Mesenchymal stem cell (in vitro differentiated cells and primary cell): ENCODE data around the gene FKBP3.

Experiments
- DNase-seq: peaks from one replicate; pipeline ENCODE4 v3.0.0-alpha.2; 2013
- H2AFZ ChIP-seq: one replicate; pipeline ENCODE4 v1.6.1; 2013; ENCODE audit warnings: low read depth, mild to moderate bottlenecking, control low read depth, inconsistent platforms, low read length, moderate library complexity
- H2AK5ac ChIP-seq: 2 replicates; pipeline ENCODE4 v1.6.1; 2013; ENCODE audit warnings: low read length, moderate library complexity, mild to moderate bottlenecking, inconsistent platforms; ENCODE audit not compliant: severe bottlenecking
- H2BK120ac ChIP-seq: one replicate; pipeline ENCODE4 v1.6.1; 2013; ENCODE audit warnings: low read depth, mild to moderate bottlenecking, inconsistent platforms, low read length, moderate library complexity
- H2BK12ac ChIP-seq, 2 experiments: one replicate each; pipeline ENCODE4 v1.6.1; 2013; ENCODE audit warnings: inconsistent platforms in 2 of 2, low read length in 2 of 2, mild to moderate bottlenecking in 2 of 2, moderate library complexity in 2 of 2, control low read depth in 1 of 2
- H2BK15ac ChIP-seq: one replicate; pipeline ENCODE4 v1.6.1; 2013; ENCODE audit warnings: mild to moderate bottlenecking, low read depth, inconsistent platforms; ENCODE audit not compliant: poor library complexity, severe bottlenecking
- H2BK5ac ChIP-seq: 2 replicates; pipeline ENCODE4 v1.6.1; 2013; ENCODE audit warnings: low read depth, mild to moderate bottlenecking, low read length, control low read depth, inconsistent platforms; ENCODE audit not compliant: poor library complexity, severe bottlenecking
- H3K14ac ChIP-seq, 2 experiments: one replicate each; pipeline ENCODE4 v1.6.1; 2013; ENCODE audit warnings: inconsistent platforms in 2 of 2, low read length in 2 of 2, control low read depth in 1 of 2, mild to moderate bottlenecking in 1 of 2, moderate library complexity in 1 of 2
- H3K18ac ChIP-seq, 2 experiments: one replicate each; pipeline ENCODE4 v1.6.1; 2013; ENCODE audit warnings: inconsistent platforms in 2 of 2, low read length in 2 of 2, control low read depth in 1 of 2, low read depth in 1 of 2, mild to moderate bottlenecking in 1 of 2
- H3K23ac ChIP-seq, 2 experiments: one replicate each; pipeline ENCODE4 v1.6.1; 2013; ENCODE audit warnings: inconsistent platforms in 2 of 2, low read length in 2 of 2, mild to moderate bottlenecking in 2 of 2, moderate library complexity in 2 of 2, control low read depth in 1 of 2
- H3K27ac ChIP-seq: 2 replicates; pipeline ENCODE4 v1.5.1; 2013; ENCODE audit warnings: mild to moderate bottlenecking, moderate library complexity, low read length, control low read depth, inconsistent platforms; ENCODE audit not compliant: poor library complexity, severe bottlenecking
- H3K27me3 ChIP-seq, 2 experiments: 2 replicates each; pipeline versions ENCODE4 v1.6.1 to v1.7.0; 2013; ENCODE audit warnings: low read length in 2 of 2, mild to moderate bottlenecking in 2 of 2, moderate library complexity in 2 of 2, control low read depth in 1 of 2, inconsistent platforms in 1 of 2; ENCODE audit not compliant: control insufficient read depth in 1 of 2, insufficient read depth in 1 of 2
- H3K36me3 ChIP-seq, 2 experiments: 2 replicates each; pipeline versions ENCODE4 v1.6.1 to v1.7.0; 2013; ENCODE audit warnings: low read length in 2 of 2, control low read depth in 1 of 2, inconsistent platforms in 1 of 2, low read depth in 1 of 2, mild to moderate bottlenecking in 1 of 2; ENCODE audit not compliant: insufficient read depth in 2 of 2, control insufficient read depth in 1 of 2
- H3K4ac ChIP-seq, 2 experiments: one replicate each; pipeline ENCODE4 v1.6.1; 2013; ENCODE audit warnings: inconsistent platforms in 2 of 2, low read length in 2 of 2, mild to moderate bottlenecking in 2 of 2, moderate library complexity in 2 of 2, control low read depth in 1 of 2, low read depth in 1 of 2
- H3K4me1 ChIP-seq: 2 replicates; pipeline ENCODE4 v1.6.1; 2013; ENCODE audit warnings: low read depth, low read length, control low read depth; ENCODE audit not compliant: control insufficient read depth, insufficient read depth
- H3K4me2 ChIP-seq: 2 replicates; pipeline ENCODE4 v1.6.1; 2013; ENCODE audit warnings: low read length, mild to moderate bottlenecking, inconsistent platforms; ENCODE audit not compliant: poor library complexity, severe bottlenecking
- H3K4me3 ChIP-seq, 2 experiments: 2 replicates each; pipeline versions ENCODE4 v1.5.1 to v1.7.0; 2013; ENCODE audit warnings: low read length in 2 of 2, mild to moderate bottlenecking in 2 of 2, control low read depth in 1 of 2, low read depth in 1 of 2; ENCODE audit not compliant: insufficient read depth in 1 of 2
- H3K79me1 ChIP-seq: replicated peaks from 2 replicates; pipeline ENCODE4 v1.6.1; 2013; ENCODE audit warnings: mild to moderate bottlenecking, control low read depth, low read length, inconsistent platforms; ENCODE audit not compliant: poor library complexity, severe bottlenecking
- H3K9ac ChIP-seq: 2 replicates; pipeline ENCODE4 v1.7.0; 2013; ENCODE audit warnings: mild to moderate bottlenecking, low read length, moderate library complexity
- H3K9me3 ChIP-seq: 2 replicates; pipeline ENCODE4 v1.7.0; 2013; ENCODE audit warnings: mild to moderate bottlenecking, low read length; ENCODE audit not compliant: control insufficient read depth
- H4K8ac ChIP-seq: one replicate; pipeline ENCODE4 v1.6.1; 2013; ENCODE audit warnings: inconsistent platforms, mild to moderate bottlenecking, low read length, moderate library complexity
- H4K91ac ChIP-seq: one replicate; pipeline ENCODE4 v1.6.1; 2013; ENCODE audit warnings: mild to moderate bottlenecking, low read length, inconsistent platforms
- WGBS: methylation state at CpG from one replicate; pipeline ENCODE4 v1.1.7; 2013; ENCODE audit warnings: mixed read lengths; 5-methylcytosine and 5-hydroxymethylcytosine counted together

Gene FKBP3

GRCh38 chr14:45128963-45129629, 5.2 kb downstream of the FKBP3 start:
- no peak overlapping the region for H3K27ac ChIP-seq
- no peak overlapping the region for H2AFZ ChIP-seq
- H3K27me3 ChIP-seq, result no peaks in the 10 kb centered on the region
- no peak overlapping the region for H2AK5ac ChIP-seq
- H3K23ac ChIP-seq, result no peak overlapping the region
- H3K4me1 ChIP-seq, result peaks cover 3% of the 10 kb centered on the region
- peaks cover 12% of the 10 kb centered on the region for H3K79me1 ChIP-seq
- no peak overlapping the region for H4K8ac ChIP-seq
- H3K4ac ChIP-seq, result no peak overlapping the region
- no peak overlapping the region for H2BK15ac ChIP-seq
- H2BK5ac ChIP-seq, result no peak overlapping the region
- H3K9me3 ChIP-seq, result no peaks in the 10 kb centered on the region
- peaks cover 21 to 48% of the 10 kb centered on the region in 2 experiments for H3K36me3 ChIP-seq
- no peak overlapping the region for H3K14ac ChIP-seq
- no CpG with 5 or more reads among the region's 1 CpG for WGBS
- H3K4me3 ChIP-seq, result no peak overlapping the region
- H2BK12ac ChIP-seq, result no peak overlapping the region
- no peak overlapping the region for H3K4me2 ChIP-seq
- no peak overlapping the region for H2BK120ac ChIP-seq
- no peak overlapping the region for H3K9ac ChIP-seq
- H4K91ac ChIP-seq, result no peak overlapping the region
- no peak overlapping the region for H3K18ac ChIP-seq
- DNase-seq, result no peak

- Histone ChIP-seq H3K27ac (no peak overlapping the region), H3K14ac (no peak overlapping the region), H2BK12ac (no peak overlapping the region), H2AFZ (no peak overlapping the region), H4K8ac (no peak overlapping the region), H4K91ac (no peak overlapping the region), H2AK5ac (no peak overlapping the region), H3K4ac (no peak overlapping the region), H3K4me2 (no peak overlapping the region), H3K23ac (no peak overlapping the region), H3K27me3 (no peaks in the 10 kb centered on the region), H3K4me1 (peaks cover 1% of the 10 kb centered on the region), H3K9me3 (no peaks in the 10 kb centered on the region), H2BK15ac (no peak overlapping the region), H3K9ac (no peak overlapping the region), H2BK5ac (no peak overlapping the region), H3K4me3 (no peak overlapping the region), H3K36me3 (peaks cover 30 to 76% of the 10 kb centered on the region in 2 experiments), H3K79me1 (peaks cover 13% of the 10 kb centered on the region), H3K18ac (no peak overlapping the region), H2BK120ac (no peak overlapping the region)
- 98% methylated on average over 2 of the region's 2 CpGs for WGBS
- no peak for DNase-seq
Measured at GRCh38 chr14:45125754-45126153, 8.5 kb downstream of the FKBP3 start.

GRCh38 chr14:45123271-45123670, 11.0 kb downstream of the FKBP3 start:
- Histone ChIP-seq H3K9ac (no peak overlapping the region), H4K91ac (no peak overlapping the region)
- WGBS, result 97% methylated on average over 3 of the region's 3 CpGs

GRCh38 chr14:45120096-45120495, 14.2 kb downstream of the FKBP3 start:
- Histone ChIP-seq H3K79me1 (peaks cover 7% of the 10 kb centered on the region), H3K9me3 (no peaks in the 10 kb centered on the region), H3K4me3 (no peak overlapping the region), H2BK15ac (no peak overlapping the region), H2BK5ac (no peak overlapping the region), H3K4ac (no peak overlapping the region), H2AFZ (no peak overlapping the region), H3K4me1 (no peaks in the 10 kb centered on the region), H3K18ac (no peak overlapping the region), H3K23ac (no peak overlapping the region), H3K27ac (no peak overlapping the region), H3K27me3 (no peaks in the 10 kb centered on the region), H3K14ac (no peak overlapping the region), H2AK5ac (no peak overlapping the region), H3K36me3 (peaks cover 31 to 93% of the 10 kb centered on the region in 2 experiments), H4K91ac (no peak overlapping the region), H2BK12ac (no peak overlapping the region), H4K8ac (no peak overlapping the region), H3K9ac (no peak overlapping the region), H3K4me2 (no peak overlapping the region), H2BK120ac (no peak overlapping the region)
- DNase-seq, result no peak
- no CpG with 5 or more reads among the region's 1 CpG for WGBS

More at GRCh38 chr14:45123271-45123670, 11.0 kb downstream of the FKBP3 start:
- Histone ChIP-seq H3K14ac (no peak overlapping the region), H3K27me3 (no peaks in the 10 kb centered on the region), H3K23ac (no peak overlapping the region), H3K36me3 (peaks cover 40 to 81% of the 10 kb centered on the region in 2 experiments), H2BK120ac (no peak overlapping the region), H3K9me3 (no peaks in the 10 kb centered on the region), H2AFZ (no peak overlapping the region), H2AK5ac (no peak overlapping the region), H2BK5ac (no peak overlapping the region), H2BK12ac (no peak overlapping the region), H3K79me1 (peaks cover 15% of the 10 kb centered on the region), H3K4me3 (no peak overlapping the region), H4K8ac (no peak overlapping the region), H2BK15ac (no peak overlapping the region), H3K27ac (no peak overlapping the region), H3K4me2 (no peak overlapping the region), H3K18ac (no peak overlapping the region), H3K4me1 (peaks cover 1% of the 10 kb centered on the region), H3K4ac (no peak overlapping the region)
- DNase-seq, result no peak
